Mesendoderm (in vitro differentiated cells): ENCODE measurements around the gene CLPX.

Experiments
- DNase-seq: peaks from one replicate; pipeline ENCODE4 v3.0.0; 2013
- H2AK5ac ChIP-seq: 2 replicates; pipeline ENCODE4 v1.6.1; 2013; ENCODE audit warnings: low read length, inconsistent platforms
- H2BK120ac ChIP-seq: 2 replicates; pipeline ENCODE4 v1.6.1; 2013; ENCODE audit warnings: low read depth, mild to moderate bottlenecking, low read length, moderate library complexity, mixed read lengths
- H2BK15ac ChIP-seq: replicated peaks from 2 replicates; pipeline ENCODE4 v1.6.1; 2013; ENCODE audit warnings: low read depth, mild to moderate bottlenecking, moderate library complexity
- H2BK5ac ChIP-seq: 2 replicates; pipeline ENCODE4 v1.6.1; 2013; ENCODE audit warnings: low read length, inconsistent platforms
- H3K18ac ChIP-seq: 2 replicates; pipeline ENCODE4 v1.6.1; 2013; ENCODE audit warnings: mild to moderate bottlenecking, low read length, mixed read lengths
- H3K23ac ChIP-seq: one replicate; pipeline ENCODE4 v1.6.1; 2013; ENCODE audit warnings: low read length
- H3K27ac ChIP-seq: 2 replicates; pipeline ENCODE4 v1.5.1; 2013; ENCODE audit warnings: low read depth, mild to moderate bottlenecking, inconsistent platforms, low read length, moderate library complexity
- H3K27me3 ChIP-seq: 2 replicates; pipeline ENCODE4 v1.6.1; 2013; ENCODE audit warnings: low read length, control low read depth, mild to moderate bottlenecking, inconsistent platforms; ENCODE audit not compliant: insufficient read depth, poor library complexity
- H3K36me3 ChIP-seq: 2 replicates; pipeline ENCODE4 v1.6.1; 2013; ENCODE audit warnings: low read length, inconsistent platforms; ENCODE audit not compliant: control insufficient read depth, insufficient read depth
- H3K4ac ChIP-seq: one replicate; pipeline ENCODE4 v1.6.1; 2013; ENCODE audit warnings: low read depth, mild to moderate bottlenecking, low read length, moderate library complexity
- H3K4me1 ChIP-seq: 2 replicates; pipeline ENCODE4 v1.6.1; 2013; ENCODE audit warnings: low read depth, low read length, inconsistent platforms; ENCODE audit not compliant: control insufficient read depth
- H3K4me2 ChIP-seq: 2 replicates; pipeline ENCODE4 v1.6.1; 2013; ENCODE audit warnings: low read length
- H3K4me3 ChIP-seq: 2 replicates; pipeline ENCODE4 v1.5.1; 2013; ENCODE audit warnings: mild to moderate bottlenecking, low read length
- H3K56ac ChIP-seq: one replicate; pipeline ENCODE4 v1.6.1; 2013; ENCODE audit warnings: low read length
- H3K79me1 ChIP-seq: 2 replicates; pipeline ENCODE4 v1.6.1; 2013; ENCODE audit warnings: low read length, inconsistent platforms
- H3K79me2 ChIP-seq: 2 replicates; pipeline ENCODE4 v1.6.1; 2013; ENCODE audit warnings: mild to moderate bottlenecking, low read length; ENCODE audit not compliant: control insufficient read depth, insufficient read depth
- H3K9ac ChIP-seq: 2 replicates; pipeline ENCODE4 v1.6.1; 2013; ENCODE audit warnings: low read length, inconsistent platforms
- H4K5ac ChIP-seq: one replicate; pipeline ENCODE4 v1.6.1; 2013; ENCODE audit warnings: low read length
- H4K8ac ChIP-seq: one replicate; pipeline ENCODE4 v1.6.1; 2013; ENCODE audit warnings: low read depth, mild to moderate bottlenecking, control low read depth, low read length, moderate library complexity
- WGBS: extraction: QIAGEN DNeasy Blood & Tissue Kit; methylation state at CpG from one replicate; pipeline ENCODE4 v1.1.7; 2013; ENCODE audit warnings: low lambda C conversion rate, missing lambda C conversion rate; ENCODE audit not compliant: insufficient coverage; ENCODE audit errors: extremely low coverage; 5-methylcytosine and 5-hydroxymethylcytosine counted together

The CLPX gene

GRCh38 chr15:65132878-65133547 lies 52.1 kb downstream of the CLPX start:
- H3K18ac ChIP-seq, result peak overlapping the region; percentile 91
- peak overlapping the region; percentile 90 for H3K9ac ChIP-seq
- peak overlapping the region; percentile 95 for H3K56ac ChIP-seq
- H3K36me3 ChIP-seq, result peaks cover 5% of the 10 kb centered on the region
- H3K79me1 ChIP-seq, result peaks cover 9% of the 10 kb centered on the region
- peak; percentile 74 for DNase-seq
- no CpG with 5 or more reads among the region's 93 CpGs for WGBS
- no peaks in the 10 kb centered on the region for H3K4me1 ChIP-seq
- H3K4ac ChIP-seq, result peak overlapping the region; percentile 78
- no peak overlapping the region for H4K5ac ChIP-seq
- no peak overlapping the region for H2BK15ac ChIP-seq
- H3K79me2 ChIP-seq, result peaks cover 6% of the 10 kb centered on the region
- peak overlapping the region; percentile 80 for H3K23ac ChIP-seq
- H3K4me3 ChIP-seq, result peak overlapping the region; percentile 73
- H2BK5ac ChIP-seq, result no peak overlapping the region
- H3K27me3 ChIP-seq, result no peaks in the 10 kb centered on the region
- H2BK120ac ChIP-seq, result no peak overlapping the region
- H3K4me2 ChIP-seq, result peak overlapping the region; percentile 98
- no peak overlapping the region for H4K8ac ChIP-seq
- H3K27ac ChIP-seq, result peak overlapping the region; percentile 86
- no peak overlapping the region for H2AK5ac ChIP-seq

- Histone ChIP-seq H3K9ac (no peak overlapping the region), H4K8ac (no peak overlapping the region), H3K4me2 (no peak overlapping the region), H2BK15ac (no peak overlapping the region), H3K56ac (no peak overlapping the region), H3K18ac (no peak overlapping the region), H3K4ac (no peak overlapping the region), H3K27ac (no peak overlapping the region), H2BK5ac (no peak overlapping the region), H3K4me1 (no peaks in the 10 kb centered on the region), H3K79me2 (peaks cover 6% of the 10 kb centered on the region), H2AK5ac (no peak overlapping the region), H3K27me3 (no peaks in the 10 kb centered on the region), H3K79me1 (peaks cover 9% of the 10 kb centered on the region), H2BK120ac (no peak overlapping the region), H3K23ac (no peak overlapping the region), H4K5ac (no peak overlapping the region), H3K36me3 (peaks cover 6% of the 10 kb centered on the region), H3K4me3 (no peak overlapping the region)
- no CpG with 5 or more reads among the region's 5 CpGs for WGBS
- DNase-seq, result peak; percentile 42
Observed at GRCh38 chr15:65130941-65131340, 54.2 kb downstream of the CLPX start.

GRCh38 chr15:65115542-65115941 lies 69.6 kb downstream of the CLPX start:
- no peak overlapping the region for H4K5ac ChIP-seq
- no peak overlapping the region for H3K4me3 ChIP-seq
- H2AK5ac ChIP-seq, result no peak overlapping the region
- H3K56ac ChIP-seq, result no peak overlapping the region
- H3K27me3 ChIP-seq, result no peaks in the 10 kb centered on the region
- no peak overlapping the region for H2BK5ac ChIP-seq
- no peak overlapping the region for H2BK15ac ChIP-seq
- no peak overlapping the region for H3K4ac ChIP-seq
- no peak overlapping the region for H3K9ac ChIP-seq
- no peak for DNase-seq
- peaks cover 1% of the 10 kb centered on the region for H3K36me3 ChIP-seq
- no peak overlapping the region for H3K4me2 ChIP-seq
- no CpG with 5 or more reads among the region's 5 CpGs for WGBS
- H4K8ac ChIP-seq, result no peak overlapping the region
- H3K18ac ChIP-seq, result no peak overlapping the region
- H3K79me1 ChIP-seq, result no peaks in the 10 kb centered on the region
- no peak overlapping the region for H2BK120ac ChIP-seq
- H3K23ac ChIP-seq, result no peak overlapping the region
- H3K4me1 ChIP-seq, result peaks cover 2% of the 10 kb centered on the region
- H3K79me2 ChIP-seq, result no peaks in the 10 kb centered on the region
- no peak overlapping the region for H3K27ac ChIP-seq

GRCh38 chr15:65115086-65115485 lies 70.1 kb downstream of the CLPX start, which contains the start of gene UBAP1L:
Gene UBAP1L (minus strand): TSS chr15:65115200. CDS start chr15:65106215, 8,985 bp downstream.
- Histone ChIP-seq H3K4me3 (no peak within 1 kb of the TSS), H4K5ac (no peak within 1 kb of the TSS), H4K8ac (no peak within 1 kb of the TSS), H3K27ac (no peak within 1 kb of the TSS), H2BK15ac (no peak within 1 kb of the TSS), H3K4me1 (peaks cover 2% of the 10 kb centered on the region), H3K4ac (no peak within 1 kb of the TSS), H3K9ac (no peak within 1 kb of the TSS), H3K4me2 (no peak within 1 kb of the TSS), H2BK5ac (no peak within 1 kb of the TSS), H2AK5ac (no peak within 1 kb of the TSS), H2BK120ac (no peak within 1 kb of the TSS), H3K79me1 (no peaks in the 10 kb centered on the region), H3K23ac (no peak within 1 kb of the TSS), H3K36me3 (peaks cover 1% of the 10 kb centered on the region), H3K18ac (no peak within 1 kb of the TSS), H3K27me3 (no peaks in the 10 kb centered on the region), H3K79me2 (no peaks in the 10 kb centered on the region), H3K56ac (no peak within 1 kb of the TSS)
- WGBS, result 100% methylated on average over 1 of the region's 2 CpGs
- DNase-seq, result no peak

- Histone ChIP-seq H3K56ac (no peak overlapping the region), H3K27me3 (no peaks in the 10 kb centered on the region), H2BK5ac (no peak overlapping the region), H2BK15ac (no peak overlapping the region), H3K79me1 (no peaks in the 10 kb centered on the region), H4K5ac (no peak overlapping the region), H3K4me3 (no peak overlapping the region), H3K23ac (no peak overlapping the region), H4K8ac (no peak overlapping the region), H3K27ac (no peak overlapping the region), H3K79me2 (no peaks in the 10 kb centered on the region), H3K4me1 (peaks cover 2% of the 10 kb centered on the region), H3K36me3 (no peaks in the 10 kb centered on the region), H3K18ac (no peak overlapping the region), H3K4ac (no peak overlapping the region), H2BK120ac (no peak overlapping the region), H2AK5ac (no peak overlapping the region), H3K4me2 (no peak overlapping the region), H3K9ac (no peak overlapping the region)
- no CpG with 5 or more reads among the region's 3 CpGs for WGBS
- peak; percentile 82 for DNase-seq
Observed at GRCh38 chr15:65110676-65111292, 74.4 kb downstream of the CLPX start.
